ENCODE results near the gene EDN2. TPM values are rescaled to one million over a fixed set of nuclear protein-coding genes. Genes with fewer than 3 reads are reported as not detected.

Gene EDN2
- total and polyA plus RNA-seq, 2 of the 8 experiments (the other 6 are each of a cell fraction or from before 2014, with no cell fraction given) = 0.32 to 0.39 TPM

DNA sequence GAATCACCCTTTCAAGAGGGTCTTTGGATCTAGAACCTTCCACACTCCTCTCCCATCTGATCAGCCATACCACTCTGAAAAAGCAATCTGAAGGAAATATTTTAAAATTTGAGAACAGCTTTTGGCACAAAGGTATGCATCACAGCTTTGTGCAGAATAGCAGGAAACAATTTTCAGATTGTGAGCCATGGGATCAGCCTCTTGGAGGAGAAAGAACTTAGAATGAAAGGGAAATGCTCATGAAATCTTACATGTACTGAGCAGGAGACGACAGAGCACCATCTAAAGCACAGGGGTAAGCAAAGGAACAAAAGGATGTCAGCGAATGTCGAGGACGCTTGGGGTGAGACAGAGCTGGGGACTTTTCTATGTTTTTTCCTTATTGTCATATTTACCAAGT lies 54.4 kb downstream of the EDN2 start (continued):
- TF ChIP-seq, protein P1, sequence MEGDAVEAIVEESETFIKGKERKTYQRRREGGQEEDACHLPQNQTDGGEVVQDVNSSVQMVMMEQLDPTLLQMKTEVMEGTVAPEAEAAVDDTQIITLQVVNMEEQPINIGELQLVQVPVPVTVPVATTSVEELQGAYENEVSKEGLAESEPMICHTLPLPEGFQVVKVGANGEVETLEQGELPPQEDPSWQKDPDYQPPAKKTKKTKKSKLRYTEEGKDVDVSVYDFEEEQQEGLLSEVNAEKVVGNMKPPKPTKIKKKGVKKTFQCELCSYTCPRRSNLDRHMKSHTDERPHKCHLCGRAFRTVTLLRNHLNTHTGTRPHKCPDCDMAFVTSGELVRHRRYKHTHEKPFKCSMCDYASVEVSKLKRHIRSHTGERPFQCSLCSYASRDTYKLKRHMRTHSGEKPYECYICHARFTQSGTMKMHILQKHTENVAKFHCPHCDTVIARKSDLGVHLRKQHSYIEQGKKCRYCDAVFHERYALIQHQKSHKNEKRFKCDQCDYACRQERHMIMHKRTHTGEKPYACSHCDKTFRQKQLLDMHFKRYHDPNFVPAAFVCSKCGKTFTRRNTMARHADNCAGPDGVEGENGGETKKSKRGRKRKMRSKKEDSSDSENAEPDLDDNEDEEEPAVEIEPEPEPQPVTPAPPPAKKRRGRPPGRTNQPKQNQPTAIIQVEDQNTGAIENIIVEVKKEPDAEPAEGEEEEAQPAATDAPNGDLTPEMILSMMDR (IDR thresholded peaks at IDR 0.05; ENCODE audit: control extremely low read depth in 1 of 3, insufficient read depth in 1 of 3, low read depth in 1 of 3, low read length in 3 of 3) = no peak
- TF ChIP-seq EZH2 (IDR thresholded peaks at IDR 0.05; ENCODE audit: low read depth, low read length, severe bottlenecking) = no peak
- no peak for TF ChIP-seq TEAD4 (IDR thresholded peaks at IDR 0.05; ENCODE audit: low read depth, low read length)
